Activated naive CD8-positive, alpha-beta T cell treated with anti-CD3 and anti-CD28 coated beads, Interleukin-2, amount 50 U/mL, for 24 hours (primary cell): ENCODE results near the gene TMEM183A.
"Not testable (repeated sequence)": the region's sequence is repeated elsewhere in the genome, so short reads cannot be mapped to it uniquely, and the experiment has no call there.

Source experiments
- ATAC-seq: fragments of 150-1000 bp; cut with Tn5 transposase; one replicate; pipeline ENCODE4 v1.10.0; 2021
- DNase-seq: peaks from one replicate; pipeline ENCODE4 v3.0.0; 2021
- H3K27ac Mint-ChIP-seq: one replicate; pipeline ENCODE4 v1.8.0; 2021; ENCODE audit warnings: mild to moderate bottlenecking, mixed read lengths
- H3K27me3 Mint-ChIP-seq: one replicate; pipeline ENCODE4 v1.8.0; 2021; ENCODE audit warnings: mixed read lengths
- H3K36me3 Mint-ChIP-seq: one replicate; pipeline ENCODE4 v1.8.0; 2021; ENCODE audit warnings: low read depth, mixed read lengths
- H3K4me1 Mint-ChIP-seq: one replicate; pipeline ENCODE4 v1.8.0; 2021; ENCODE audit warnings: mixed read lengths
- H3K4me3 Mint-ChIP-seq: one replicate; pipeline ENCODE4 v1.8.0; 2021; ENCODE audit warnings: mild to moderate bottlenecking, moderate library complexity, mixed read lengths
- H3K9me3 Mint-ChIP-seq: one replicate; pipeline ENCODE4 v1.8.0; 2021; ENCODE audit warnings: mixed read lengths

The TMEM183A gene

DNA sequence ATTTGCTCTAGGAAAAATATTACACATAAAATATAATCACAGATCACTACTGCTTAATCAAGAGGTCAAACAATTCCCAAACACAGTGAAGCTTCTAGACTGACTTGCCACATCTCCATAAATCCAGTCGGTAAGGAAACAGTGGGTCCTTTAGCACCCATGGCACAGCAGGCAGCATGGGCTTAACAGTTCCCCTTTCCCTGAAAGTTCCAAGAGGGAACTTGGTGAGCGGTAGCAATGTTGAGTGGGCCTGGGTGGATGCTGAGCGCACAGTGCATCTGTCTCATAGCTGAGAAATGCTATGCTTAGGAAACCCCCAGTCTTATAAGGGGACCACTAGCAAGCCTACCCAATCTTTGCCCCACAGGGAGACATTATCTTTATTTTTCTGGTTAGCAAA, 32.3 kb upstream of the TMEM183A start:
- DNase-seq (no peak), ATAC-seq (no peak)
- H3K4me3 Mint-ChIP-seq: no peak overlapping the region
- no peak overlapping the region for H3K27ac Mint-ChIP-seq
- H3K9me3 Mint-ChIP-seq: no peaks in the 10 kb centered on the region
- no peaks in the 10 kb centered on the region for H3K4me1 Mint-ChIP-seq
- no peaks in the 10 kb centered on the region for H3K36me3 Mint-ChIP-seq
- peaks cover 4% of the 10 kb centered on the region for H3K27me3 Mint-ChIP-seq

- DNase-seq: no peak
- no peak for ATAC-seq
- H3K27ac Mint-ChIP-seq: no peak overlapping the region
- H3K4me3 Mint-ChIP-seq: no peak overlapping the region
- H3K4me1 Mint-ChIP-seq: no peaks in the 10 kb centered on the region
- H3K27me3 Mint-ChIP-seq: peaks cover 6% of the 10 kb centered on the region
- no peaks in the 10 kb centered on the region for H3K9me3 Mint-ChIP-seq
- no peaks in the 10 kb centered on the region for H3K36me3 Mint-ChIP-seq
These were observed 30.5 kb upstream of the TMEM183A start for GRCh38 chr1:202976633-202977032.

DNA sequence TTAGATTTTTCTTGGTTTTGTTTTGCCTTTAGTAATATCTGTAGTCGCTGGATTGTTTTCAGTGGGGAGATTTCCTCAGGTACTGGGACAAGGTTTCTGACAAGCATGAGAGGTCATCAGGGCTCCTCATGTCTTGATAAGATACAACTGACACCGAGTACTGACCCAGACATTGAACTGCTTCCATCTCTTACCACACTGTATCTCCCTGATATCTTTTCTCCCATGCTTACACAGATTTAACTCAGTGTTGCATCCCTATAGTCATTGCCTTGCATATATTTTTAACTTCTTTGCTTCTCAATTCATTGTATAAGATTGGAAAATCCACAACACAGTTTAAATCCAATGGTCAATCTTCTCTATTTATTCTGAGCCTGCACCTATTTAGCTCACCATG, 27.7 kb upstream of the TMEM183A start:
- H3K27ac Mint-ChIP-seq: no peak overlapping the region
- H3K36me3 Mint-ChIP-seq: no peaks in the 10 kb centered on the region
- H3K9me3 Mint-ChIP-seq: no peaks in the 10 kb centered on the region

DNA sequence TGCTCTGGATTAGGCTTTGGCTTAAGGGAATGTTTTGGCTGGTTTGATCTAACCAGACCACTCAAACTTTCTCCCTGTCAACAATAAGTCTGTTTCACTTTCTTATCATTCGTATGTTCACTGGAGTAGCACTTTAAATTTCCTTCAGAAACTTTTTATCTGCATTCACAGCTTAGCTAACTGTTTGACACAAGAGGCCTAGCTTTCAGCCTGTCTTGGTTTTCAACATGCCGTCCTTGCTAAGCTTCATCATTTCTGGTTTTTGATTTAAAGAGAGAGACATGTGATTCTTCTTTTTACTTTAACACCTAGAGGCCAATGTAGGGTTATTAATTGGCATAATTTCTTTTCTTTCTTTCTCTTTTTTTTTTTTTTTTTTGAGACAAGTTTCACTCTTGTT, 25.2 kb upstream of the TMEM183A start:
- H3K4me1 Mint-ChIP-seq: no peaks in the 10 kb centered on the region

More for the DNA sequence above, 27.7 kb upstream of the TMEM183A start:
- Mint-ChIP-seq H3K27me3 (peaks cover 6% of the 10 kb centered on the region), H3K4me3 (no peak overlapping the region), H3K4me1 (no peaks in the 10 kb centered on the region)
- ATAC-seq (no peak), DNase-seq (no peak)

GRCh38 chr1:202982715-202983430, 24.3 kb upstream of the TMEM183A start:
- no peak for ATAC-seq
- no peaks in the 10 kb centered on the region for H3K9me3 Mint-ChIP-seq
- no peak overlapping the region for H3K4me3 Mint-ChIP-seq

More for the DNA sequence above, 25.2 kb upstream of the TMEM183A start:
- Mint-ChIP-seq H3K27me3 (peaks cover 3% of the 10 kb centered on the region), H3K27ac (no peak overlapping the region), H3K36me3 (no peaks in the 10 kb centered on the region), H3K9me3 (no peaks in the 10 kb centered on the region), H3K4me3 (no peak overlapping the region)
- no peak for ATAC-seq
- no peak for DNase-seq

DNA sequence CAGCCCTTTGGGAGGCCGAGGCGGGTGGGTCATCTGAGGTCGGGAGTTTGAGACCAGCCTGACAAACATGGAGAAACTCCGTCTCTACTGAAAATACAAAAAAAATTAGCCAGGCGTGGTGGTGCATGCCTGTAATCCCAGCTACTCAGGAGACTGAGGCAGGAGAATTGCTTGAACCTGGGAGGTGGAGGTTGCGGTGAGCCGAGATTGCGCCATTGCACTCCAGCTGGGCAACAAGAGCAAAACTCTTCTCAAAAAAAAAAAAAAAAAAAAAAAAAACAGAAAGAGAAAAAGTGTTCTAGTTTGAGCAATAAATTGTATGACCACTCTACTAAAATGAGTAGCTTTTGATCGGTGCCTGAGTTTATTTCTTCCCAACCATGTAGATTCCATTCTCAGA, 21.1 kb upstream of the TMEM183A start:
- H3K27me3 Mint-ChIP-seq, H3K27ac Mint-ChIP-seq, ATAC-seq, H3K36me3 Mint-ChIP-seq, DNase-seq, H3K9me3 Mint-ChIP-seq, H3K4me3 Mint-ChIP-seq, H3K4me1 Mint-ChIP-seq: not testable (repeated sequence)

More at GRCh38 chr1:202982715-202983430, 24.3 kb upstream of the TMEM183A start:
- no peak for DNase-seq
- Mint-ChIP-seq H3K4me1 (no peaks in the 10 kb centered on the region), H3K36me3 (no peaks in the 10 kb centered on the region), H3K27ac (no peak overlapping the region), H3K27me3 (peaks cover 3% of the 10 kb centered on the region)

DNA sequence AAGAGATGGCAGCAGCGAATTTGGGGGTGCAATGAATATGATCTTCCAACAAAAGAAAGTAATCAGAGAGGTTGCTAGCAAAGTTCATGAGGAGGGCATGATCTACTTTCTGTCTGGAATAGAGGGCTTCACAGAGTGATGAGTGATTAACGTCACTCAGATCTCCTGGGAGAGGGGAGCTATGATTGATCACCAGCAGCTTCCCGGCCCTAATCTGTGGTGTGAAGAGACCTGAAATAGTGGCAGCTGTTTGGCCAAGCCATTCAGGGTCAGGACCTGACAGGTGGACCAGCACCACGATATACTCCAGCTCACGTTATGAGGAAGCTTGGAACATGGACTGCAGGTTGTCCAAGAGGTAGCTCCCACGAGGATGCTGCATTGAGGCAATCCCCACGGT, 19.9 kb upstream of the TMEM183A start:
- no peak overlapping the region for H3K27ac Mint-ChIP-seq
- no peak overlapping the region for H3K4me3 Mint-ChIP-seq
- no peaks in the 10 kb centered on the region for H3K36me3 Mint-ChIP-seq
- ATAC-seq: no peak
- DNase-seq: no peak
- no peaks in the 10 kb centered on the region for H3K4me1 Mint-ChIP-seq
- H3K9me3 Mint-ChIP-seq: no peaks in the 10 kb centered on the region
- peaks cover 4% of the 10 kb centered on the region for H3K27me3 Mint-ChIP-seq

DNA sequence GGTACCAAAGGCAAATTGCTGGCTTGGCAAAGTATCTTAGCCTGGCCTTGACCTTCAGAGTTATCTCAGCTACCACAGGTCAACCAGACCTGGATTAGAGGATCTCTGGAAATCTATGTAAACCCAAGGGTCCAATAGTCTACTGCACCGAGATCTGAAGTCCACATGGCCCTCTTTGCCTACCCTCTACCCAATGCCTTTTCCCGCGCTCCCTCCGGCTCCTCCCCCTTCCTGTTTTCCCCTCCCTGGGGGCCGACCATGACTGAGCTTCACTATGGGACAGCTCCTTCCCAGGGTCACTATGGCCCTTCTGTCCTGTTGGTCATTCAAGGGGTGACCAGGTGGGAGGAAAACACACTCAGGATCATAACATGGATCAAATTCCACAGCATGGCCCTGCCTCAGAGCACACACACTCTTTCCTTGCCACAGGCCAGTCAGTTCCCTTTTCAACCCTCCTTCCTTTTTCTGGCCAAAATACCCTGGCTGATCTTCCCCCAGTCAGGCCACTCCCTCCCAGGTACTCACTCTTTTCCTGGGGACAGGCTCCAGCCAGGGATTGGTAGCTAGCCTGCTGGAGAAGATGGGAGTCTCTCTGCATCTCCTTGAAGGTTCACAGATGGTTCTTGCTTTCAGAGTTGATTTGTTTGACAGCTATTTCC, 19.1 kb upstream of the TMEM183A start:
- H3K9me3 Mint-ChIP-seq: no peaks in the 10 kb centered on the region
- H3K27me3 Mint-ChIP-seq: peaks cover 4% of the 10 kb centered on the region
- H3K4me3 Mint-ChIP-seq: no peak overlapping the region
- ATAC-seq (no peak), DNase-seq (no peak)
- H3K36me3 Mint-ChIP-seq: no peaks in the 10 kb centered on the region
- H3K4me1 Mint-ChIP-seq: no peaks in the 10 kb centered on the region
- H3K27ac Mint-ChIP-seq: no peak overlapping the region

DNA sequence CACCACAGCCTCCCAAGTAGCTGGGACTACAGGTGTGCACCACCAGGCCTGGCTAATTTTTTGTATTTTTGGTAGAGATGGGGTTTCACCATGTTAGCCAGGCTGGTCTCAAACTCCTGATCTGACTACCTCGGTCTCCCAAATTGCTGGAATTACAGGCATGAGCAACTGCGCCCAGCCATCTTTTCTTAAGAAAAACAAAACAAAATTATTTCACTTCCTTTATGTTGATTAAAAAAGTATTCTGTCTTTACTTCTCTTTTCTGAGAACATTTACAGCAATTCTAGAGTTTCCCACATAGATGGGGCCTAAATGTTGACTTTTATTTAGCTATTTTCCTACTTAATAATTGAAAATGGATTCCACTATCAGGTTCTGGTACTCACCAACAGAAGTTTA, 17.3 kb upstream of the TMEM183A start:
- Mint-ChIP-seq H3K27me3 (peaks cover 11% of the 10 kb centered on the region), H3K9me3 (no peaks in the 10 kb centered on the region), H3K36me3 (no peaks in the 10 kb centered on the region), H3K27ac (no peak overlapping the region), H3K4me1 (no peaks in the 10 kb centered on the region), H3K4me3 (no peak overlapping the region)
- ATAC-seq (no peak), DNase-seq (no peak)

GRCh38 chr1:202991112-202991511, 16.1 kb upstream of the TMEM183A start:
- Mint-ChIP-seq H3K36me3 (no peaks in the 10 kb centered on the region), H3K9me3 (no peaks in the 10 kb centered on the region), H3K27ac (no peak overlapping the region), H3K27me3 (peaks cover 20% of the 10 kb centered on the region), H3K4me1 (no peaks in the 10 kb centered on the region), H3K4me3 (no peak overlapping the region)
- ATAC-seq: peak; percentile 36
- no peak for DNase-seq

- H3K27me3 Mint-ChIP-seq: peaks cover 27% of the 10 kb centered on the region
These were observed 12.4 kb upstream of the TMEM183A start for GRCh38 chr1:202994756-202995155.

DNA sequence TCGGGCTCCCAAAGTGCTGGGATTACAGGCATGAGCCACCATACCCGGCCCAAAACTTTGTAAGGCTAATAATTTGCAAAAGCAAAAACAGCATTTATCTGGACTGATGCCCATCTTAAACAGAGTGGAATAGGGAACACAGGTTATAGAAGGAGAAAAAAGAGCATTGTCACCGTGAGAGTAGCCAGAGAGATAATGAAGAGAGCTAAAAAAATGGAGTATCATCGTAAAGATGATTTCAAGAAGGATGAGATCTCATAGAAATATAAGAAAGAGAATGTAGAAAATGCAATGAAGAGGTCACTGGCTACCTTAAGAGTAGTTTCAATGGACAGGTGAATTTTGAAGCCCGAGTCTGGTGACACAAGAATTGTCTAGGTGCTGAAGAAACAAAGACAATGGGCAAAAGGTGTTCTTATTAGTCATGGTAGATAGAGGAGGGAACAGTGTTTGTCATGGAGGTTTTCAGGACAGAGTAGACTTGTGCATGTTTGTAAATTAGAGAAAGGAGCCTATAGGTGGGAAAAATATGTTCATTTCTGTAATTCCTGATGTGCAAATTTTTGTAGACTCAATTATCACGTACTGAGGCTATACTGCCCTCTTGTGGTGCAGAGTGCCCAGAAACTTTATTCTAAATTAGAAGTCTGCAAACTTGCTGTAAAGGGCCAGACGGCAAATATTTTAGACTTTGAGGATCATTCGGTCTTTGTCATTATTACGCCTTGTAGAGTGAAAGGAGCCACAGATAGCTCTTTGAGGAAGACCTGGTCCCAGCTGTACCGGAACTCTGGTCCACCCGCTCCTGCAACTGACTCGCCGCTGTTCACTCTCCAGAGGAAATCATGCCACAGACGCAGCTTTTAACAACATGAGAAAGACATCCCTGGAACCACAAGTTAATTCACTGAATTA, 8.1 kb upstream of the TMEM183A start:
- H3K36me3 Mint-ChIP-seq: no peaks in the 10 kb centered on the region
- H3K27ac Mint-ChIP-seq: no peak overlapping the region
- no peaks in the 10 kb centered on the region for H3K9me3 Mint-ChIP-seq
- peak; percentile 63 for DNase-seq
- peaks cover 7% of the 10 kb centered on the region for H3K4me1 Mint-ChIP-seq
- ATAC-seq: peak; percentile 49
- peaks cover 20% of the 10 kb centered on the region for H3K27me3 Mint-ChIP-seq
- peak overlapping the region; percentile 22 for H3K4me3 Mint-ChIP-seq

More at GRCh38 chr1:202994756-202995155, 12.4 kb upstream of the TMEM183A start:
- H3K4me3 Mint-ChIP-seq: peak overlapping the region; percentile 7
- H3K9me3 Mint-ChIP-seq: no peaks in the 10 kb centered on the region
- H3K36me3 Mint-ChIP-seq: no peaks in the 10 kb centered on the region
- no peak overlapping the region for H3K27ac Mint-ChIP-seq
- H3K4me1 Mint-ChIP-seq: peaks cover 5% of the 10 kb centered on the region
- DNase-seq (no peak), ATAC-seq (no peak)

- H3K4me3 Mint-ChIP-seq: no peak overlapping the region
- H3K4me1 Mint-ChIP-seq: peaks cover 8% of the 10 kb centered on the region
- no peak for DNase-seq
- no peak for ATAC-seq
- no peak overlapping the region for H3K27ac Mint-ChIP-seq
- H3K36me3 Mint-ChIP-seq: no peaks in the 10 kb centered on the region
- no peaks in the 10 kb centered on the region for H3K9me3 Mint-ChIP-seq
- peaks cover 15% of the 10 kb centered on the region for H3K27me3 Mint-ChIP-seq
These were observed 6.8 kb upstream of the TMEM183A start for GRCh38 chr1:203000217-203000944.

DNA sequence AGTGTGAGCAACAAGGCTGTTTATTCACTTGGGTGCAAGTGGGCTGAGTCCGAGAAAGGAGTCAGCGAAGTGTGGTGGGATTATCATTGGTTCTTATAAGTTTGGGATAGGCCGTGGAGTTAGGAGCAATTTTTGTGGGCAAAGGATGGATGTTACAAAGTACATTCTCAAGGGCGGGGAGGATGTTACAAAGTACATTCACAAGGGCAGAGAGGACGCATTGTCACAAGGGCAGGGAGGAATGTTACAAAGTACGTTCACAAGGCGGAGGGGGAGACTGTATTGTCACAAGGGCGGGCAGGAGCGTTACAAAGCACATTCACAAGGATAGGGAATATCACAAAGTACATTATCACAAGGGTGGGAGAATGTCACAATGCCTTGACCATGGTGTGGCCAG, 5.2 kb upstream of the TMEM183A start:
- Mint-ChIP-seq H3K4me1 (peaks cover 18% of the 10 kb centered on the region), H3K9me3 (no peaks in the 10 kb centered on the region), H3K36me3 (no peaks in the 10 kb centered on the region), H3K27ac (no peak overlapping the region), H3K4me3 (no peak overlapping the region), H3K27me3 (peaks cover 6% of the 10 kb centered on the region)
- ATAC-seq: no peak
- no peak for DNase-seq
